ENCODE data around the gene MYL6.
A peak's percentile ranks its signal among the peaks of the same experiment; 100 is the strongest.
"Not testable (repeated sequence)": the region's sequence is repeated elsewhere in the genome, so short reads cannot be mapped to it uniquely, and the experiment has no call there.

MYL6 gene

DNA sequence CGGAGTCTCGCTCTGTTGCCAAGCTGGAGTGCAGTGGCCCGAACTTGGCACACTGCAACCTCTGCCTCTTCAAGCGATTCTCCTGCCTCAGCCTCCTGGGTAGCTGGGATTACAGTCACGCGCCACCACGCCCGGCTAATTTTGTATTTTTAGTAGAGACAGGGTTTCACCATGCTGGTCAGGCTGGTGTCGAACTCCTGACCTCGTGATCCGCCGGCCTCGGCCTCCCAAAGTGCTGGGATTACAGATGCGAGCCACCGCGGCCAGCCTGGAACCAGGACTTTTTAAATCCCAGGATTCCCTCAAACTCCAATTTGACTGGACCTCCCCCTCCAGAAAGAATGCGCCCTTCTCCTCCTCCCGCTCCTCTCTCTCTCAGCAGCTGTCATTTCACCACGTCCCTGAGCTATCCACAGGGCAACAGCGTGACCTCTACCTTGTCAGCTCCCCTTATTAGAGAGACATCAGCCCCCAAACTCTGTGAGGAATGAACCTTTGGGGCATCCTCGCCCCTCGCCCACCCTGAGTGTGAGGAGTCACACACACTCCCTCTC, 28.1 kb upstream of the MYL6 start:
- no peak for DNase-seq

DNA sequence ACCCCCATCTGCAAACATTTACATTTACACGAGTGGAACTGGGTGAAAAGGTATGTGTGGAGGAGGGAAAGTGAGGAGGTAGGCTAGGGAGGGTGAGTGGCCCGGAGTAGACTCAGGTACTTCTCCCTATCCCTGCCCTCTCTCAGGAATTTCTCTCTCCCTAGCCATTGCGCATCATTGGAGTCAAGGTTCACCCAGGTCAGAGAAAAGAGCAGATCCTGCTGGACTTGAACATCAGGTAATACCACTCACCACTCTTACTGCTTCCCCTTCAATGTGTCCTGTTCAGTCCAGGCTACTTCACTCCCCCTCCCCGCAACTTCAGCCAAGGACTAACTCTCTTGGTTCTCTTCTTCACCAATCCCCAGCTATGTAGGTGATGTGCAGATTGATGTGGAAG, 27.3 kb upstream of the MYL6 start:
- DNase-seq = no peak

DNA sequence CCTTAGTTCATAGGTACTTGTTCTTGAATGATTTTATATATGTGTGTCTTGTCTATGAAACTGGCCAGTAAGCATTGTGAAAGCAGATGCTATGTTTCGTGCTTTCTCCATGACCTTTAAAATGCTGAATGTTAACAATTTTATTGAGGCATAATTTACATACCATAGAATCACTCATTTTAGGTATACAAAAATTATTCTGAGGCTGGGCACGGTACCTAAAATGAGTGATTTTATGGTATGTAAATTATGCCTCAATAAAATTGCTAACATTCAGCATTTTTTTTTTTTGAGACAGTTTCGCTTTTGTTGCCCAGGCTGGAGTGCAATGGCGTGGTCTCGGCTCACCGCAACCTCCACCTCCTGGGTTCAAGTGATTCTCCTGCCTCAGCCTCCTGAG, 23.3 kb upstream of the MYL6 start:
- no peak for DNase-seq

DNA sequence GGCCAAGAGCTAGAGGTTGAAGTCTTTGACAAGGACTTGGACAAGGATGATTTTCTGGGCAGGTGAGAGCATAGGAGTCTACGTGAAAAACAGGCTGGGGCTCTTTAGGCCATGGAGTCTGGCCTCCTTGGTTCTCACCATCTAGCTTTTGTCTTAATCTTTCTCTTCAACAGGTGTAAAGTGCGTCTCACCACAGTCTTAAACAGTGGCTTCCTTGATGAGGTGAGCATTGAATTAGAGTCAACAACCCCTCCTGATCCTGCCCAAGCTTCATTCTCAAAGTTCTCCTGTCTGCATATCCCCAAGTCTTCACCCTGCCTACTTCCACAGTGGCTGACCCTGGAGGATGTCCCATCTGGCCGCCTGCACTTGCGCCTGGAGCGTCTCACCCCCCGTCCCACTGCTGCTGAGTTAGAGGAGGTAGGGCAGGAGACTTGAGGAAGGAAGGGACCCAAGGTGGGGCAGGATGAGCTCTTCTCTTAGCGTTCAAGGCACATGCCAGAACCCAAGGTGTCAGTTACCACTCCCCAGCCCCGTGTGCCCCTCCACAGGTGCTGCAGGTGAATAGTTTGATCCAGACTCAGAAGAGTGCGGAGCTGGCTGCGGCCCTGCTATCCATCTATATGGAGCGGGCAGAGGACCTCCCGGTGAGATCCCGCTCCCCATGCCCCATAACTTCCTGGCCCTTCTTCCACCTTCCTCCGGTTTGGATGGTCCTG, 20.1 kb upstream of the MYL6 start:
- DNase-seq = no peak

DNA sequence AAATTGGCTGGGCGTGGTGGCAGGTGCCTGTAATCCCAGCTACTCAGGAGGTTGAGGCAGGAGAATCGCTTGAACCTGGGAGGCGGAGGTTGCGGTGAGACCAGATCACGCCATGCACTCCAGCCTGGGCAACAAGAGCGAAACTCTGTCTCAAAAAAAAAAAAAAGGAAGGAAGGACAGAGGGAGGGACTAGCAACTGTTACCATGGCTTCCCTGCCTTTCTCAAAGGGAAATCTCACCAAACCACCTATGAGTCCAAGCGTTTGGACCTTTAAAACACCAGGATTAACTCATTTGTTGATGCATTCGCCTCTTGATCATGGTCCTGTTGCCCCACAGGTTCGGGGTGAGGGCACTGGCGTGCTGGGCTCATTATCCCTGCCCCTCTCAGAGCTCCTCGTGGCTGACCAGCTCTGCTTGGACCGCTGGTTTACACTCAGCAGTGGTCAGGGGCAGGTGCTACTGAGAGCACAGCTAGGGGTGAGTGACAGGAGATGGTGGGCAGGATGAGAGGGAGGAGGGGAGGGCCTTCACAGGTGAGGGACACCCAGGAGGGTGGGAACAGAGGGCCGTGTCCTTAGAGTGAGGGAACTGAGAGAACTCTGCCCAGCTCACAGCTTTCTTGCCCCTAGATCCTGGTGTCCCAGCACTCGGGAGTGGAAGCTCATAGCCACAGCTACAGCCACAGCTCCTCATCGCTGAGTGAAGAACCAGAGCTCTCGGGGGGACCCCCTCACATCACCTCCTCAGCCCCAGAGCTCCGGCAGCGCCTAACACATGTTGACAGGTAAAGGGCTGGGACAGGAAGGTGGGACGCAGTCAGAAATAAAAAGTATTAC, 16.0 kb upstream of the MYL6 start:
- DNase-seq = no peak

DNA sequence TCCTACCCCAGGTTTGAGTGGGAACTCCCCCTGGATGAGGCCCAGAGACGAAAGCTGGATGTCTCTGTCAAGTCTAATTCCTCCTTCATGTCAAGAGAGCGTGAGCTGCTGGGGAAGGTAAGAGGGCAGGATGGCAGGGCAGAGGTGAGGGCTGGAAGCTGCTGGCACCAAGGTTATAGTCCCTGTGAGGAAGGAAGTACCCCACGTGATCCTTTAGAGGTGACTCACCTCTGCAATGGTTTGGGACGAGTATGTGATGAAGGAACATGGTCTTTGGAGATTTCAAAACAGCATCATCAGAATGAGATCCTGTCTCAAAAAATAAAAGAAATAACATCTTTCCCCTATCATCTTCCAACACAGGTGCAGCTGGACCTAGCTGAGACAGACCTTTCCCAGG, 14.9 kb upstream of the MYL6 start:
- DNase-seq = no peak

DNA sequence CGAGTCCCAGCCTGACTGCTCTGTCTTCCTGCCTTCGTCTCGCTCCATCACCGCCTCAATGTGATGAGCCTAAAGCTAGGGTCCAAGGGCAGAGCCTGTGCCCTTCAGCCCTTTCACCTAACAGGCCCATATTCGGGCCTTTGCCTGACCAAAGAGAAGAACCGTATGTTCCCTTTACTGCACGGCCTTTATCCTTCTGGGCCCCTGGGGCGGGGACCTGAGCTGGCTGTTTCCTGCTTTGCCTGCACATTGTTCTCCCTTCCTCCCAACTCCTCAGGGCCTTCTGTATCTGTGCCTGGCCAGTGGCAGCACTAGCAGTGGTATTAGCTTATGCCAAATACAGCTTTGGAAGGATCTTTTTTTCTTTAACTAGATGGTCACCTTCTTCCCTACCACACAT, 14.3 kb upstream of the MYL6 start:
- DNase-seq = no peak

DNA sequence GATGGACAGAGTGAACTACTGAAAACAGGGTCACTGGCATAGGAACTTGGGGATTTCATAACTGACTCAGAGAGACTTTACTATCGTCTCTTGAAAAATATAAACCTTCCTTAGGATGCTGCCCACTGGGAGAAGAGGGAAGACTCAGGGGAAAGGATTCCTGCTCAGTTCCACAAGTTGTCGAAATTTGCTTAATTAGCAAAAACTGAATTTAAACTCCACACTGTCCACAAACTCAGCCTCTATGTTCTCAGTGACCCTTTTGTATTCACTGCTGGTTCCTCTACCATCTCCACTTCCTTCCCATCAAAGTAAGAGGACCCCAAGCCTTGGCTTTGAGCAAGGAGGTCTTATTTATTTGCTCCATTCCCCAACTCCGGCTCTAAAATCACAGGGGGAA, 12.9 kb upstream of the MYL6 start:
- no peak for DNase-seq

DNA sequence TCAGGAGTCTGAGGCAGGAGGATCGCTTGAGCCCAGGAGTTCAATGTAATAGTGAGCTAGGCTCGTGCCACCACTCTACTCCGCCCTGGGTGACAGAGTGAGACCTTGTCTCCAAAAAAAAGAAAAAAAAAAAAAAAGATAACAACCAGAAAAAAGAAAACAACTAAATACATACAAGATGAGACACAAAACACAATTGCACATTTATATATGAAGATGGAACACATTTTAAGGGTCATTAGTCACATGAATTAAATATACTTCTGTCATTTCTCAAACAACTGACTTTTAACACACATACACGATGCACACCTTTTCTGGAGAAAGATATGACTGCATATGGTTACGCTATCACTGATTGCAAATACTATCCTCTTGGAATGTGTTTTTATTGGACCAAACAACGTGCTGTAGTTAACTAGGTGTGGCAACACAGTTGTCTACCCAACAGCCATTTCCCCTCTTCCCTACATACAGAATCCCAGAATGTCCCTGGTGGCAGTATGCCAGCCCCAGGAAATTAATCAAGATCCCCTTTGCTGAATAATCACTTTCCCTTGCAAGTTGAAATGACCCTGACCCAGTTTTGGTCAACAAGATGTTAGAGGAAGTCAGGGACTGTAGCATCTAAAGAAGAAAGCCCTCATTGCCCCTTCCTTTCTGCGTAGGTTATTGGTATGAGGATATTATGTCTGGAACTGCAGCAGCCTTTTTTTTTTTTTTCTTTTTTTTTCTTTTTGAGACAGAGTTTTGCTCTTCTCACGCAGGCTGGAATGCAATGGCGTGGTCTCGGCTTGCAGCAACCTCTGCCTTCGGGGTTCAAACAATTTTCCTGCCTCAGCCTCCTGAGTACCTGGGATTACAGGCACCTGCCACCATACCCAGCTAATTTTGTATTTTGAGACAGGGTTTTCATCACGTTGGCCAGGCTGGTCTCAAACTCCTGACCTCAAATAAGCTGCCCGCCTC, 11.4 kb upstream of the MYL6 start:
- no peak for DNase-seq

DNA sequence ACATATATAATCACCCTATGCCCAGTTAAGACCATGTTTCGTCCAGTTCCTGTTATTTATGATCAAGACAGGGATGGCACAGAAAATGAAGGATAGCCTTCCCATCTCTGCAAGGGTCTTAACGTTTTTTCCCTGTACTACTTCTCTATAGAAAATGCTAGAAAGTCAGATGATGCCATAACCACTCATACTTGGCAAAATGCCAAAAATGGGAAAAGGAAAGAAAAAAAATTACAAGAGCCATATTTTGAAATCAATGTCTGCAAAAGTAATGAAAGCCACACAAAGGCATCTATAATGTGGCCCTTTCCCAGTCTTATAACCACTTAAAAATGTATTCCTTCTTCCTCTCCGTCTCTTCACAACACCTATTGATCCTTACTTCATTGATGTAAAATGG, 7.6 kb upstream of the MYL6 start:
- DNase-seq = no peak

DNA sequence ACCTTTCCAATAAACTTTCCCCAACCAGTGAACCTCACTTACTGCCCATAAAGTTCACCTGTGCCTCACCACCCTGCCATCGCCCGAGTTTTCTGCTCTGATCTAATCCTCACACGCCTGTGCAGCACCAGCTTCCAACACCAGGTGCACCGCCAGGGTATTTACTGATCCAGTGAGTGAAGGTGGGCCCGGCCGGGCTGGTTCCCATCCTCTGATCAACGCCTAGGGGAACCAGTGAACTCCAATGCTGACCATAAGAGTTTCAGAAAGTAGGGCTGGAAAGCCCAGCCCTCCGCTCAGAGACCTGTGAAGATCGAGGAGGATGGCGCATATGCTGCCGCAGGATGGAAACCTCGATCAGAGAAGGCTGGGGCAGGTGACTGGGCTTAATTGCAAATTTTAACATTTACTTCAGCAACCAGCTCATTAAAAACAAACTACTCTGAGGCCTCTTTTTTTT, 6.5 kb upstream of the MYL6 start:
- peak; percentile 84 for DNase-seq

DNA sequence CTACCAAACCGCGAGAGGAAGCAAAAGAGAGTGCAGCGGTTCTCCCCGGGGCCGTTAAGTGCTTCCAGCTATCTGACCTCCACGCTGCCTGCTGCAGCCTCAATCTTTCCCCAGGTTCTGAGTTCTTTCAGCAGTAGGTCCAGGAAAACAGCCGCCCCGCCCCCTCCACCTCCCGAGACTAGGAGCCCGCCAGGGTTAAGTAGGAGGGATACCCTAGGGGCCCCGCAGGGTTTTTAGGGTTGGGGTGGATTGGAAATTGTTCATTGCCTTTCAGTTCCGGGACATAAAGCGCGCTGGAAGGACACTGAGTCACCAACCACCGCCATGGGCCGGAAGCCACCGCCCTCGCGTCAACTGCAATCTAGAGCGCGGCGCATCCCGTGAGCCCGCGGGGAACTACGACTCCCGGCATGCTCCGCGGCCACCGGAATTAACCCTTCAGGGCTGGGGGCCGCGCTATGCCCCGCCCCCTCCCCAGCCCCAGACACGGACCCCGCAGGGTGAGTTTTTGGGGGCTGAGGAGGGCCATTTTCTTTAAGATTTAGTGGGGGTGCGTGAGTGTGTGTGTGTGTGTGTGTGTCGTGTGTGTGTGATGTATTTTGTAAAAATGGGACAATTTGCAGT, 5.9 kb upstream of the MYL6 start, which contains the start of gene MYL6B:
Gene MYL6B, plus strand, starts transcription at position 456 of the 624 bp plus-strand sequence. CDS start 1,332 bp downstream, outside the sequence.
- DNase-seq = peak; percentile 83 to 93

DNA sequence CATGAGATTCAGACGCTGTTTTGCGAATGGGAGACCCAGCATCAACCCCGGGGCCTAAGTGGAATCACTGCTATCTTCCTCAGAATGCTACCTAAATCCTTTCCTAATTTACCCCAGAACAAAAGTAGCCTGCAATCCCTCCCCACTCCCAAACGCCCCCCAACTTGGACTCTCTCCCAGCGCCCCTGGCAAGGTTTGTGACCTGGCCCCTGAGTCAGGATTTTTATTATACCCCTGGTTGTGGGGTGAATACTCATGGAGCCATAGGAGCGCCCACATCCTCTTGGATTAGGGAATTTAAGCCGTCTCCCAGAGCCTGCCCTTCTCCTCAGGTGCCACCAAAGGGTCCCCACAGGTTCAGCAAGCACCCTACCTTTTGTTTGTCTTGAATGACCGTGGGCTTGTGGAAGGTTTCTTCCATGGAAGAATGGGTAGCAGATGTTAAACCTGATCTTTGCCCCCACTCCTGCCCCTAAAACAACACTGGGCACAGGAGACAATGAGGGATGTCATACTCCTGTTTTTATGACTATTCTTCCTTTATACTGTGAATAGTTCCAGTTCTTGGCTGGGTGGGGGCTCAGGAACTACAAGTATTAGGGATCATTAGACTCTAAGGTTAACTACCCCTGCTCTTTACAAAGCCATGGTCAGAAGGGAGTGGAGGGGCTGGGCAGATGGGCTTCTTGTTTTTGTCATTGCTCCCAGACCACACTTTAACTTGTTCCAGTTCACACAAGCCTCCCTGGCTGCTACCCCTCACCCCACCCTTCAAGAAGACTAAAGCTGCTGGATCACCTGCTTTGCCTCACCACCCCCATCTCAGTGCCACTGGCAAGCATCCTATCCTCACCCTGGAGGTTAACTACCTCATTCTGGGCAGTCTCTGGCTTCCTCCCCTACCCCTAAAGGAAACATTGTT, 5.1 kb upstream of the MYL6 start:
- no peak for DNase-seq

DNA sequence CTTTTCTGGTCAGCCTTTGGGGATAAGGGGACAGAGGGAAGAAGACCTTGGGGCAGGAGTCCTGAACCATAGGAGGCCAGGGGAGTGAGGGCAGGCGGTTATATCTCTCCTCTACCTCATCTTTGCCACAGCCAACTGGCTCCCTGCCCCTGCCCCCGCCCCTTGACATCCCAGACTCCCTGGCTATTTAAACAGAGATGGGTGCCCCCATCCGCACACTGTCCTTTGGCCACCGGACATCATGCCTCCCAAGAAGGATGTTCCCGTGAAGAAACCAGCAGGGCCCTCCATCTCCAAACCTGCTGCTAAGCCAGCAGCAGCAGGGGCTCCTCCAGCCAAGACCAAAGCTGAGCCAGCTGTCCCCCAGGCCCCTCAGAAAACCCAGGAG, 4.5 kb upstream of the MYL6 start:
- no peak for DNase-seq

DNA sequence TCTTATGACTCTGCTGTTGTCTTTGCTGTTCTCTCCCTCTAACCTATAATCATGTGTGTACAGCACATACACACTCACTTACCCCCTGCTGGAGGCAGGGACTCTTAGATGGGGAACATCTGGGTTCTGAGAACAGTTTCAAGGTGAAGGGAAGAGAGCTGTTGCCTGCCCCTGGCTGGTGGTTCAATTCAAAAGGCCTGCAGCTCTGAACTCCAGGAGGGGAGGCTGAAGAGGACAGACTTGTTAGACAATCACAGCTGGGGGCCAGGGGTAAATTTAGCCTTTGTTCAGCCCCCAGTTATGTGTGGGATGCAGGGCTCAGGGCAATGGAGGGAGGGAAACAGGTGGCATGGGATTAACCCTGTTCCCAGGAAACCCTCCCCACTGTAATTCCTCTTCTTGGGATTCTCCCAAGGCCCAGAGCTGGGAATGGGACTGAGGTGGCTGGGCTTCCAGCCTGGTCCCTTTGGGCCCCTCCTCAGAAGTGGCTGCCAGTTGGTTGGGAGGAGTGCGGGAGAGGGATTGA, 3.9 kb upstream of the MYL6 start:
- no peak for DNase-seq

DNA sequence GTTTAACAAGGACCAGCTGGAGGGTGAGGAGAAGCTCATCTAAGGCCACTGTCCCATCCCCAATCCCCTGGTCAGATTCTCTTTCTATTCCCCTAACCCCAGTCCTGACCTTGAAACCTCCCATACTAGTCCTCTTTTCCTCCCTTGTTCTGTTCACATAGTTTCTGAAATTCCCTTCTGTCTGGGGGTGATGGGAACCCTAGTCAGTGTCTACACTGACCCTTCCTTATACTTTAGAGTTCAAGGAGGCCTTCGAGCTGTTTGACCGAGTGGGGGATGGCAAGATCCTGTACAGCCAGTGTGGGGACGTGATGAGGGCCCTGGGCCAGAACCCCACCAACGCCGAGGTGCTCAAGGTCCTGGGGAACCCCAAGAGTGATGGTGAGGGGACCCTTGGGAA, 3.3 kb upstream of the MYL6 start:
- DNase-seq = no peak

DNA sequence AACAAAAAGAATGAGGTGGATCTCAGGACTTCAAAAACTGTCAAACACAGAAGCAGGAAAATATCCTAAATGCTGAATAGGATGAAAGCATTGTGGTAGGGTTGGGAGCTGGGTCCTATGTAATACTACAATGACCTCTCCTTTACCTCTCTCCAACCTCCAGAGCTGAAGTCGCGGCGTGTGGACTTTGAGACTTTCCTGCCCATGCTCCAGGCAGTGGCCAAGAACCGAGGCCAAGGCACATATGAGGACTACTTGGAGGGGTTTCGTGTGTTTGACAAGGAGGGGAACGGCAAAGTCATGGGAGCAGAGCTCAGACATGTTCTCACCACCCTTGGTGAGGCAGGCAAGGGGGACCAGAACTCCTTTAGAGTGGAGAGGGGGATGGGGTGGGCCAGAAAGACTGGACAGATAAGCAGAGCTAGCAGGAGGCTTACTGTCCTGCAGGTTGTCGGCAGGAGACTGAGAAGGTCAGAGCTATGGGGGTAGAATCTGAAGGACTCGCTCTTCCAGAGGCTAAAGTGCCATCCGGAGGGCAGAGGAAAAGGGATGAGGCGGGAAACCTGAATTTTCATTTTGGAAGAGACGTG, 2.8 kb upstream of the MYL6 start:
- DNase-seq = no peak

DNA sequence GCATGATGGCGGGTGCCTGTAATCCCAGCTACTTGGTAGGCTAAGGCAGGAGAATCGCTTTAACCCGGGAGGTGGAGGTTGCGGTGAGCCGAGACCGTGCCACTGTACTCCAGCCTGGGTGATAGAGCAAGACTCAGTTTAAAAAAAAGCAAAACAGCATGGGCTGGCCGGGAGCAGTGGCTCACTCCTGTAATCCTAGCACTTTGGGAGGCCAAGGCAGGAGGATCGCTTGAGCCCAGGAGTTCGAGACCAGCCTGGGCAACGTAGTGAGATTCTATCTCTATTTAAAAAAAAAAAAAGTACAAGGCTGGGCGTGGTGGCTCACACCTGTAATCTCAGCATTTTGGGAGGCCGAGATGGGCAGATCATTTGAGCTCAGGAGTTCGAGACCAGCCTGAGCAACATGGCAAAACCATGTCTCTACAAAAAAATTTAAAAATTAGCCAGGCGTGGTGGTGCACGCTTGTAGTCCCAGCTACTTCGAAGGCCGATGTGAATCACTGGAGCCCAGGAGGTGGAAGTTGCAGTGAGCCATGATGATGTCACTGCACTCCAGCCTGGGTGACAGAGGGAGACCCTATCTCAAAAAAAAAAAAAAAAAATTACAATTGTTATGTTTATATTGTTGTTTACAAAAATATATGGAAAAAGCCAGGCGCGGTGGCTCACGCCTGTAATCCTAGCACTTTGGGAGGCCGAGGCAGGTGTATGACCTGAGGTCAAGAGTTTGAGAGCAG, 1.5 kb upstream of the MYL6 start:
- DNase-seq = not testable (repeated sequence)

DNA sequence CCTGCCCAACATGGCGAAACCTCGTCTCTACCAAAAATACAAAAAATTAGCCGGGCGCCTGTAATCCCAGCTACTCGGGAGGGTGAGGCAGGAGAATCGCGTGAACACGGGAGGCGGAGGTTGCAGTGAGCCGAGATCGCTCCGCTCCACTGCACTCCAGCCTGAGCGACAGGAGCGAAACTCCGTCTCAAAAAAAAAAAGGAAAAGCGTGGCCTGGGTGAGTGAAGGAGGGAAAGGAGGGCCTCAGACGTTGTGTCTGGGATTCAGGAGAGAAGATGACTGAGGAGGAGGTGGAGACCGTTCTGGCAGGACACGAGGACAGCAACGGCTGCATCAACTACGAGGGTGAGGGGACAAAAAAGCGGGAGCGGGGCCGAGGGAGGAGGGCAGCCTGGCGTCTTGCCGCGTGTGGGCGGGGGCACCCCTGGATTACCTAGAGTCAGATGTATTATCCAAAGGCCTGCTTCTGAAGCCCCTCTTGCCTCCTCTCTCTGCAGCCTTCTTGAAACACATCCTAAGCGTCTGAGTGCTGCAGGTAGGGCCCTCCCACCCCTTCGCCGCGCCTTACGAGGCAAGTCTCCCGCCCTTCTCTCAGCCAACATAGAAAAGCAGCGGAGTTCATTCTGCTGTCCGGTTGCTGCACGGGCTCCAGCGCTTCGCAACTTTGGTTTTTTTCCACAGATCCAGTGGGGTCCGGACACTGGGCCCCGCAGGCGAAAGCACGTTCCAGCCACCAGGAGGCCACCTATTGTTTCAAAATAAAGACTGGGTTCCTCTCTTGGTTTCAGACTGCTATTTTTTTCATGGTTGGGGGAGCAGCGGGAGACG, 744 bp upstream of the MYL6 start:
- DNase-seq = peak; percentile 68 to 81

Measured in SHP77 (cell line).